ENCODE results near the gene OR6A2.

DNA sequence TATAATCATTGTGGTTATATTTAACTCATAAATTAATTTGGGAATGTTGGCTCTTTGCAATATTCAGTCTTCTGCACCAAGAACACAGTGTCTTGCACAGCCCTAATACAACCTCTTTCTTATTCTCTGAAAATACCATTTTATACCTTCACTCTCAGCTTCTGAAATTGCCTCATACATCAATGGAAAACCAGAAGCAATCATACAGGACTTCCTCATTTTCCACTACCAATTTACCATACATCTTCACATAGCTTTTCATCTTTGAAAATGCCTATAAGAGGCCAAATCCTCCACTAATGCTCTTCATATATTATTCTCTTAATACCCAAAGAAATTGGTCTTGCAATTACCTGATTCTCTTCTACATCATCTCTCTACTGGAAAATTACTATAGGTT, 21.0 kb downstream of the OR6A2 start:
- TF ChIP-seq POLR2A (IDR thresholded peaks at IDR 0.05): no peak
- TF ChIP-seq, protein P1, sequence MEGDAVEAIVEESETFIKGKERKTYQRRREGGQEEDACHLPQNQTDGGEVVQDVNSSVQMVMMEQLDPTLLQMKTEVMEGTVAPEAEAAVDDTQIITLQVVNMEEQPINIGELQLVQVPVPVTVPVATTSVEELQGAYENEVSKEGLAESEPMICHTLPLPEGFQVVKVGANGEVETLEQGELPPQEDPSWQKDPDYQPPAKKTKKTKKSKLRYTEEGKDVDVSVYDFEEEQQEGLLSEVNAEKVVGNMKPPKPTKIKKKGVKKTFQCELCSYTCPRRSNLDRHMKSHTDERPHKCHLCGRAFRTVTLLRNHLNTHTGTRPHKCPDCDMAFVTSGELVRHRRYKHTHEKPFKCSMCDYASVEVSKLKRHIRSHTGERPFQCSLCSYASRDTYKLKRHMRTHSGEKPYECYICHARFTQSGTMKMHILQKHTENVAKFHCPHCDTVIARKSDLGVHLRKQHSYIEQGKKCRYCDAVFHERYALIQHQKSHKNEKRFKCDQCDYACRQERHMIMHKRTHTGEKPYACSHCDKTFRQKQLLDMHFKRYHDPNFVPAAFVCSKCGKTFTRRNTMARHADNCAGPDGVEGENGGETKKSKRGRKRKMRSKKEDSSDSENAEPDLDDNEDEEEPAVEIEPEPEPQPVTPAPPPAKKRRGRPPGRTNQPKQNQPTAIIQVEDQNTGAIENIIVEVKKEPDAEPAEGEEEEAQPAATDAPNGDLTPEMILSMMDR (IDR thresholded peaks at IDR 0.05): no peak
